ENCODE results near the gene OS9. TPM values are rescaled to one million over a fixed set of nuclear protein-coding genes. Genes with fewer than 3 reads are reported as not detected.

Gene OS9
- total RNA-seq, 2 experiments from 2014 or later: 108 to 112 TPM

DNA sequence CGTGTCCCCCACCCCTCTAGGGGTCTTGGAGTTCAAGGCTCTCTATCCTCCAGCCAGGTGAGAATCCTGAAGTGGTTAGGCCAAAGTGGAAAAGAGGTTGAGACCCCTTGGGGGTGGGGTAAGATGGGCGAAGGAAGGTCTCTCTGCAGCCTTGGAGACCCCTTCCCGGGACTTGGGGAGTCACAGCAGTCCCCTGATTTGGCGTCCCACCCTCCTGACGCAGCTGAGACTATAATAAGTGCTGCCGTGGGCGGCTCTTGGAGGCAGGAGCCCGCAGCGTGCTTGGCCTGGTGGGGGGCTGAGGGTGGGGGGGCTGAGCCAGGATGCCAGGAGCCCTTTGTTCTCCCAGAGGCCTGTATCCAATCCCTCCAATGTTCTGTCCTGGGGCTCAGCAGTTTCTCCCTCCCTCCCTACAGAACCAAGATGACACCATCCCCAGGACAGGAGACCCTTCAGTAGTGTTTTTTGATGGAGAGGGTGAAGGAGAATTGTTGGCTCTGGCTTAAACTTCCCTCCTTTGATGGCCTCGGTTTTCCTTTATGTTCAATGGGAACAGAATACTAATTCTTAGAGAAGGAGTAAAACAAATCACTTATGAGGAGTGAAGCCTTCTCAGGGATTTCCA is 46.1 kb downstream of the OS9 start:
- ChIA-PET CTCF (interaction anchor here (1.7 kb wide), 1 partner anchor 107 kb away, joined by 3 read pairs; the partner anchor contains the start of gene B4GALNT1), POLR2A (interaction anchor here (0.8 to 2.6 kb wide), 7 partner anchors 15 to 281 kb away, joined by 3 to 26 read pairs (median 7); partner anchors contain the start of genes DDIT3, GLI1, MARCHF9 and OS9)
- DNase-seq (no peak), ATAC-seq (ENCODE audit: poor library complexity) (no peak)
- intact Hi-C loops (cut with DNase I, micrococcal nuclease): loop anchor here (2.0 to 5.0 kb wide), 4 partner anchors 21 to 113 kb away; partner anchors contain the start of gene OS9 (in 1 of the 2)
- no peaks in the 10 kb centered on the region for H3K27me3 Mint-ChIP-seq
- Histone ChIP-seq H3K4me3 (ENCODE audit: low read length) (peak overlapping the region; percentile 95), H3K27me3 (ENCODE audit: control insufficient read depth in 1 of 2, insufficient read depth in 2 of 2, low read length in 2 of 2) (no peaks in the 10 kb centered on the region), H3K9me3 (ENCODE audit: control insufficient read depth in 1 of 2, insufficient read depth in 1 of 2, low read length in 2 of 2) (no peaks in the 10 kb centered on the region), H3K36me3 (ENCODE audit: insufficient read depth, low read length) (peaks cover 44% of the 10 kb centered on the region), H3K27ac (ENCODE audit: low read depth in 1 of 2, low read length in 2 of 2) (peak overlapping the region; percentile 83 to 93), H3K4me1 (ENCODE audit: insufficient read depth, low read length) (peaks cover 68% of the 10 kb centered on the region)
- H3K4me3 Mint-ChIP-seq: peak overlapping the region; percentile 50
- peaks cover 64% of the 10 kb centered on the region for H3K4me1 Mint-ChIP-seq (ENCODE audit: low read depth)
- no peak for TF ChIP-seq CTCF (IDR thresholded peaks at IDR 0.05)
- peak overlapping the region; percentile 94 for H3K27ac Mint-ChIP-seq
- peaks cover 50% of the 10 kb centered on the region for H3K36me3 Mint-ChIP-seq (ENCODE audit: low read depth)
- no peaks in the 10 kb centered on the region for H3K9me3 Mint-ChIP-seq

- Mint-ChIP-seq H3K27ac (peak overlapping the region; percentile 94), H3K27me3 (no peaks in the 10 kb centered on the region), H3K4me1 (ENCODE audit: low read depth) (peaks cover 64% of the 10 kb centered on the region), H3K36me3 (ENCODE audit: low read depth) (peaks cover 43% of the 10 kb centered on the region), H3K4me3 (peak overlapping the region; percentile 88), H3K9me3 (no peaks in the 10 kb centered on the region)
- H3K4me3 ChIP-seq (ENCODE audit: low read length): peak overlapping the region; percentile 95
- no peaks in the 10 kb centered on the region for H3K9me3 ChIP-seq (ENCODE audit: control insufficient read depth in 1 of 2, insufficient read depth in 1 of 2, low read length in 2 of 2)
- peaks cover 73% of the 10 kb centered on the region for H3K4me1 ChIP-seq (ENCODE audit: insufficient read depth, low read length)
- TF ChIP-seq CTCF (IDR thresholded peaks at IDR 0.05): no peak
- ChIA-PET CTCF (interaction anchor here (1.2 to 2.3 kb wide), 5 partner anchors 15 to 282 kb away, joined by 3 to 12 read pairs (median 6); partner anchors contain the start of genes B4GALNT1, GLI1 and MARCHF9), POLR2A (interaction anchor here (0.8 to 2.6 kb wide), 19 partner anchors 9 to 282 kb away, joined by 3 to 26 read pairs (median 4); partner anchors contain the start of genes ATP23, B4GALNT1, CDK4 and DDIT3)
- peak; percentile 64 for ATAC-seq (ENCODE audit: poor library complexity)
- no peaks in the 10 kb centered on the region for H3K27me3 ChIP-seq (ENCODE audit: control insufficient read depth in 1 of 2, insufficient read depth in 2 of 2, low read length in 2 of 2)
- H3K27ac ChIP-seq (ENCODE audit: low read depth in 1 of 2, low read length in 2 of 2): peak overlapping the region; percentile 83 to 93
- intact Hi-C loops (cut with DNase I, micrococcal nuclease): loop anchor here in 1 of 2 experiments (1.0 to 5.0 kb wide), 3 partner anchors 11 to 114 kb away; partner anchors contain the start of genes CDK4 and OS9
- peak; percentile 57 to 96 (median 76) for DNase-seq
- H3K36me3 ChIP-seq (ENCODE audit: insufficient read depth, low read length): peaks cover 36% of the 10 kb centered on the region
Measured at GRCh38 chr12:57740656-57741412, 46.9 kb downstream of the OS9 start.

GRCh38 chr12:57741413-57741789 is 47.5 kb downstream of the OS9 start:
- no peaks in the 10 kb centered on the region for H3K9me3 ChIP-seq (ENCODE audit: control insufficient read depth in 1 of 2, insufficient read depth in 1 of 2, low read length in 2 of 2)
- peak overlapping the region; percentile 88 for H3K4me3 Mint-ChIP-seq
- ChIA-PET CTCF (interaction anchor here (0.9 to 2.3 kb wide), 6 partner anchors 15 to 283 kb away, joined by 3 to 12 read pairs (median 6); partner anchors contain the start of genes B4GALNT1, GLI1 and MARCHF9), POLR2A (interaction anchor here (0.8 to 2.6 kb wide), 20 partner anchors 9 to 282 kb away, joined by 3 to 26 read pairs (median 4); partner anchors contain the start of genes ATP23, B4GALNT1, CDK4 and CTDSP2)
- peaks cover 34% of the 10 kb centered on the region for H3K36me3 ChIP-seq (ENCODE audit: insufficient read depth, low read length)
- H3K27ac Mint-ChIP-seq: peak overlapping the region; percentile 94
- H3K4me3 ChIP-seq (ENCODE audit: low read length): peak overlapping the region; percentile 95
- H3K27me3 Mint-ChIP-seq: no peaks in the 10 kb centered on the region
- peaks cover 68% of the 10 kb centered on the region for H3K4me1 Mint-ChIP-seq (ENCODE audit: low read depth)
- H3K36me3 Mint-ChIP-seq (ENCODE audit: low read depth): peaks cover 41% of the 10 kb centered on the region
- intact Hi-C loops (cut with DNase I, micrococcal nuclease): loop anchor here in 1 of 2 experiments (1.0 to 5.0 kb wide), 3 partner anchors 11 to 114 kb away; partner anchors contain the start of genes CDK4 and OS9
- no peak for ATAC-seq (ENCODE audit: poor library complexity)
- H3K4me1 ChIP-seq (ENCODE audit: insufficient read depth, low read length): peaks cover 77% of the 10 kb centered on the region
- H3K27me3 ChIP-seq (ENCODE audit: control insufficient read depth in 1 of 2, insufficient read depth in 2 of 2, low read length in 2 of 2): no peaks in the 10 kb centered on the region
- peak overlapping the region; percentile 83 to 93 for H3K27ac ChIP-seq (ENCODE audit: low read depth in 1 of 2, low read length in 2 of 2)
- TF ChIP-seq CTCF (IDR thresholded peaks at IDR 0.05): no peak
- DNase-seq: no peak
- no peaks in the 10 kb centered on the region for H3K9me3 Mint-ChIP-seq
